ENCODE results near the gene MORN3.

DNA sequence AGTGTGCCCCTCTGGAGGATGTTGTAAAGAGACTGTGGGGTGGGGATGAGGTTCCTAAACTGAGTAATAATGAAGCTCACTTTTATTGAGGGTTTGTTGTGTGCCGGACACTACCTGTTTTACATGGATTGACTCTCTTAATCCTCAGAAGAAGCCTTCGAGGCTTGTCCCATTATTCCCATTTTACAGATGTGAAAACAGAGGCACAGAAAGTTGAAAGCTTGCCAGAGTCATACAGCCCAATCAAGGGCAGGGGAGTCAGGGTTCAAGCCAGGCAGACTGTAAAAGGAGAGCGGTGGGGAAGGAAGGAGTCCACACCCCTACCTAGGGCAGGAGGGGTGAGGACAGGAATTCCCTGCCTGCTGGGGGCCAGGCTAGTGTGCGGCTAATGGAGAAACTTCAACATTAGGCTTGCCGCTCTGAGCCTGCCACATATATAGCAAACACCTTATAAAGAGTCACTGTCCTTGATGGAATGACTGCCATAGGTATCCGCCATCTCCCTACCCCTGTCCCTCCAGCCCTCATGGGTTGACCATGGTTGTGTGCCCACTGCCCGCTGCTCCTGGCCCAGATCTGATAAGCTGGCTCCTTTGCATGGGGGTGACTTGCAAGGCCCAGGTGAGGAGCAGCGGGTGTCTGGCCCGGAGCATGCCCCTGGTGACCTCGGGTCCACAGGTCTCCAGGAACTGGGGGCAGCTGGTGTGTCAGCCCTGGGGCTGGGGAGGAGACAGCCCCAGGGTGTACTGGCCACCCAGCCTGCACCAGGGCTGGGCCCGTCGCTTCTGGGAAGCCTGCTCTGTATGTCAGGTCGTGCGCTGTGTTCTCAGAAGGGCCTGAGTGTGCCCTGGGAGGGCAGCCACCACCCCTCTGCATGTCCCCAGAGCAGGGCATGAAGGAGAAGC lies 30.9 kb downstream of the MORN3 start:
- no peak for TF ChIP-seq POLR2A (IDR thresholded peaks at IDR 0.05)
- TF ChIP-seq, protein P1, sequence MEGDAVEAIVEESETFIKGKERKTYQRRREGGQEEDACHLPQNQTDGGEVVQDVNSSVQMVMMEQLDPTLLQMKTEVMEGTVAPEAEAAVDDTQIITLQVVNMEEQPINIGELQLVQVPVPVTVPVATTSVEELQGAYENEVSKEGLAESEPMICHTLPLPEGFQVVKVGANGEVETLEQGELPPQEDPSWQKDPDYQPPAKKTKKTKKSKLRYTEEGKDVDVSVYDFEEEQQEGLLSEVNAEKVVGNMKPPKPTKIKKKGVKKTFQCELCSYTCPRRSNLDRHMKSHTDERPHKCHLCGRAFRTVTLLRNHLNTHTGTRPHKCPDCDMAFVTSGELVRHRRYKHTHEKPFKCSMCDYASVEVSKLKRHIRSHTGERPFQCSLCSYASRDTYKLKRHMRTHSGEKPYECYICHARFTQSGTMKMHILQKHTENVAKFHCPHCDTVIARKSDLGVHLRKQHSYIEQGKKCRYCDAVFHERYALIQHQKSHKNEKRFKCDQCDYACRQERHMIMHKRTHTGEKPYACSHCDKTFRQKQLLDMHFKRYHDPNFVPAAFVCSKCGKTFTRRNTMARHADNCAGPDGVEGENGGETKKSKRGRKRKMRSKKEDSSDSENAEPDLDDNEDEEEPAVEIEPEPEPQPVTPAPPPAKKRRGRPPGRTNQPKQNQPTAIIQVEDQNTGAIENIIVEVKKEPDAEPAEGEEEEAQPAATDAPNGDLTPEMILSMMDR (IDR thresholded peaks at IDR 0.05): no peak

Measured in adrenal gland (tissue), 5 donors.